G401 (cell line): Measurements from ENCODE around the gene QPCTL. TPM values are rescaled to one million over a fixed set of nuclear protein-coding genes. Genes with fewer than 3 reads are reported as not detected.

Source experiments
- DNase-seq: peaks from one replicate; pipeline ENCODE4 v3.0.0-alpha.2; 2015; ENCODE audit warnings: low spot score
- in situ Hi-C: cut with HindIII; loops from 2 replicates; pipeline ENCODE4 v1.10.0; 2016; ENCODE audit warnings: low sequenced_read_pairs, mixed read lengths
- total RNA-seq: library from RNA; depleted of rRNA; stranded (reverse); fragments of >200 nt; shearing (Covaris generic); gene quantifications from 2 replicates; pipeline ENCODE4 v1.2.3, GENCODE V29; 2014; rRNA removed

The QPCTL gene
- total RNA-seq, 1 experiment from 2014 or later, result 32.9 TPM

DNA sequence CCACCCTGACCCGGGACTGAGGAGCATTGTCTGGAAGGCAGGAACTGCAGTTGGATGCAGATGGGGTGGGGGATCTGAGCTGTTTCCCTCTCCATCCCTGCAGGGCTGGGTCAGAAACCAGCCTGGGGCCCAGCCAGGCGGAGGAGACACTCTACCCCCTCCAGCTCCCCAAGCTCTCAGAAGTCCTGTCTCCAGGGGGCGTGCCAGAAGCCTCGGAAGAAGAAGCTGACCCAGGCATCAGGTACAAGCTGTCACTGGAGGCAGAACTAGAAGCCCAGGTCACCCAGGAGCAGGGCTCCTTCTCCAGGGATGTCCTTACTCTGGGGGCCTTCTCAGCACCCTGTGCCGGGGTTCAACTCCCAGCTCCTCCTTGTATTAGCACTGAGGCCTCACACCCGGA, 61.1 kb downstream of the QPCTL start:
- in situ Hi-C loops, result no loop called here
- DNase-seq, result no peak

Other genes with a start within 250 kb of the QPCTL start
- 0.31 and 1.5 TPM in 2 replicates for gene FOSB, start 224.7 kb upstream of the QPCTL start, total RNA-seq
- 17.0 and 22.0 TPM in 2 replicates for gene RTN2, start 195.6 kb upstream of the QPCTL start, total RNA-seq
- 3.3 and 4.2 TPM in 2 replicates for gene PPM1N, start 194.2 kb upstream of the QPCTL start, total RNA-seq
- gene VASP, start 185.2 kb upstream of the QPCTL start, total RNA-seq, result 106 and 122 TPM in 2 replicates
- 6.3 and 14.4 TPM in 2 replicates for gene OPA3, start 107.9 kb upstream of the QPCTL start, total RNA-seq
- gene GPR4, start 90.5 kb upstream of the QPCTL start, total RNA-seq, result 0.14 TPM in 1 of 2 replicates, not detected in the other
- gene EML2, start 53.3 kb upstream of the QPCTL start, total RNA-seq, result 34.5 and 52.9 TPM in 2 replicates
- 4.2 and 8.0 TPM in 2 replicates for gene GIPR, start 24.4 kb upstream of the QPCTL start, total RNA-seq
- gene SNRPD2, start 713 bp upstream of the QPCTL start, total RNA-seq, result 394 and 514 TPM in 2 replicates
- gene FBXO46, start 38.2 kb downstream of the QPCTL start, total RNA-seq, result 15.1 and 29.5 TPM in 2 replicates
- gene MEIOSIN, start 40.8 kb downstream of the QPCTL start, total RNA-seq, result not detected in 2 replicates
- 22.1 and 27.9 TPM in 2 replicates for gene SIX5, start 76.6 kb downstream of the QPCTL start, total RNA-seq
- gene DMPK, start 89.8 kb downstream of the QPCTL start, total RNA-seq, result 22.4 and 37.5 TPM in 2 replicates
- 20.5 and 28.6 TPM in 2 replicates for gene DMWD, start 100.2 kb downstream of the QPCTL start, total RNA-seq
- gene RSPH6A, start 122.6 kb downstream of the QPCTL start, total RNA-seq, result 0.12 TPM in 1 of 2 replicates, not detected in the other
- gene SYMPK, start 170.5 kb downstream of the QPCTL start, total RNA-seq, result 131 and 136 TPM in 2 replicates
- 4.5 and 5.5 TPM in 2 replicates for gene FOXA3, start 171.7 kb downstream of the QPCTL start, total RNA-seq
- 38.3 and 43.4 TPM in 2 replicates for gene IRF2BP1, start 193.5 kb downstream of the QPCTL start, total RNA-seq
- 0.12 and 1.9 TPM in 2 replicates for gene MYPOP, start 209.9 kb downstream of the QPCTL start, total RNA-seq
- gene NANOS2, start 222.1 kb downstream of the QPCTL start, total RNA-seq, result 0.07 TPM in 1 of 2 replicates, not detected in the other